HG03378 (cell line): ENCODE measurements around the gene LRRC2.
"Not testable (repeated sequence)": the region's sequence is repeated elsewhere in the genome, so short reads cannot be mapped to it uniquely, and the experiment has no call there.

Experiments
- ATAC-seq: cut with Tn5 transposase; IDR thresholded peaks from one replicate; pipeline ENCODE4 v1.9.1; 2021; ENCODE audit warnings: mild to moderate bottlenecking, moderate library complexity; ENCODE audit not compliant: unreplicated experiment

Gene LRRC2

DNA sequence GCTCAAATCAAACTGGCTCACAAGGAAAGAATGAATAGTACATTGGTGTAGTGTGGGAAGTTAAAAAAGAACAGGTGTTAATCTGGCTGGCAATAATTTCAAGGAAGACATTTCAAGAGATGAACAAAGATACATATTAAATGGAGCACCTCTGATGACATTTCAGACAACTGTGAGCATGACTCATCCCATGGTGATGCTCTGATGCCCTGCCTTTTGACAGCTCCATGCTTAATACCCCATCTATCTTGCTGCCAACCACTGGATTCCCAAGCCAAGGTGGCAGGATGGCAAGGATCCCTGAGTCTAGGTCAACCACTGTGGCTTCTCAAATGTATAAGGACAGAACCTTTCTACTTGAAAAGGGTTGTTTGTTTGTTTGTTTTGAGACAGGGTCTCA is 29.3 kb downstream of the LRRC2 start:
- ATAC-seq = no peak

DNA sequence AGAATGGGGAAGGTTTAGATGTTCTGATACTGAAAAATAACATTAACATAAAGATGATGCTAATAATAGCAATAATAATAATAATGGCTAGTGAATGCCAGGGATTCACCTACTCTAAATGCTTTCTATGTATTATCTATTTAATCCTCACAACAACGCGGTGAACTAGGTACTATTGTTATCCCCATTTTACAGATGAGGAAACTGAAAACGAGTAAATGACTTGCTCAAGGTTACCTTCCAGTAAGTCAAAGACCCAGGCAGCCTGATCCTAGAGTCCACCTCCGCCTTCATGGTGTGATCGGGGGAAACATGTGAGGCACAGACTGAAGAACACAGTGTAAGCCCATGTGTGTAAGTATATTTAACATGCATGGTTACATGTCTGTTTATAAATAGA is 30.4 kb downstream of the LRRC2 start:
- ATAC-seq = no peak

DNA sequence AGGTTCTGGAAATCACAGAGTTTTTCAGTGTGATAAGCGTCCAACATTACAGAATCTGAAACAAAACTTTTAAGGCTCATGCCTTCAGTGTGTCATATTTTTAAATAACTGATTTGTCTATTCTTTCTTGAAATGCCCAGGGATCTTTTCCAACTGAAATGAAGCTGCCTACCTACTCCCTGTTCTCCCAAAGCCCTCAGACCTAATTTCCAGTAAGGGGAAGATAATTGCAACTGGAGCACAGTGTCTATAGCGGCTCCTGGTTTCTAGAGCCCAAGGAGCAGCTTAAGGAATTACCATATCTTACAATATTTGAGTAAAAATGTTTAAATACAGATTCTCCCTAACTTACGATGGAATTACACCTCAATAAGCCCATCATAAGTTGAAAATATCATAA is 33.0 kb downstream of the LRRC2 start:
- no peak for ATAC-seq

DNA sequence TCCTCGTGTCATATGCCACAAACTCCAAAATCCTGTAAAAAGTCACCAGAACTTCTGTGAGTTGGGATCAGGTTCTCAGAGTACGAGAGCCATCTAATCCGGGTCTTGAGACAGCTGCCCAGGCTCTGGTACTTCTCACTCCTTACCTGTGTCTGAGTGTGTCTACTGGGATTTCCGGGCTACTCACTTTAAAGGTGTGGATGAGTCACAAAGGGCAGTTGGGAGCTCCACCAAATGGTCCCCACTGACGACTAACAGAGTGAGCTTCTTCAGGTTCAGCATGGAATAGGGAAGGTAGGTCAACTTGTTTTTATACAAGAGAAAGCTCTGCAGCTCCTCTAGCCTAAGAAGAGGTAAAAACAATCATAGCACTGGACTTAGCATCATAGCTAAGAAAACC is 38.9 kb downstream of the LRRC2 start:
- no peak for ATAC-seq

DNA sequence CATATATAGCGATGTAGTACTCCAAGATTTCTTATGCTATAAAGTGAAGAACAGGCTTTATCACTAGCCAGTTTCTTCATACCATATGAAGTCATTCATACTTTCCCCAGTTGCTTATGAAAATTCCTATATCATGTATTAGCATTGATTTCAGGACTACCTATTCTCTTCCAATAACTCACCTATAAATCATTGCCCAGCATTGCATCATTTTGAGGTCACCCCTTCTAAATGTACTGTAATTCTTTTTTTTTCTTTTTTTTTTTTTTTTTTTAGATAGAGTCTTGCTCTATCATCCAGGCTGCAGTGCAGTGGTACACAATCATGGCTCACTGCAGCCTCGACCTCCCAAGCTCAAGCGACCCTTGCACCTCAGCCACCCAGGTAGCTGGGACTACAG is 41.3 kb downstream of the LRRC2 start:
- ATAC-seq = no peak

DNA sequence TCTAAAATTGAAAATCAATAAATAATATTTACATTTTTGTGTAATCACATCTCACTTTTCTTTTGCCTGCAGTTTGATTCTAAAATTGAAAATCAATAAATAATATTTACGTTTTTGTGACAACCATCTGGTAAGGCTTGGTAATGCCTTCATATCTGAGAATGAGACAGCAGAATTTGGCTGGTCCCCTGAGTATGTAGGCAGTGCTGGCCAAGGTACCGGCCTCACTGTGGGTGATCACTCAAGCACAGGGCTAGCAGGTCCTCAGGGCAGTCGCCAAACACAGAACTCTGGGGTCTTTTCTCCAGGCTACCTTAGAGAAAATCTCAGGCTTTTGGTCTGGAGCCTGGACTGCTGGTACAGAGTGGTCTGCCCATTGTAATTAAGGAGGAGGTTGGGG is 42.1 kb downstream of the LRRC2 start:
- ATAC-seq = no peak

DNA sequence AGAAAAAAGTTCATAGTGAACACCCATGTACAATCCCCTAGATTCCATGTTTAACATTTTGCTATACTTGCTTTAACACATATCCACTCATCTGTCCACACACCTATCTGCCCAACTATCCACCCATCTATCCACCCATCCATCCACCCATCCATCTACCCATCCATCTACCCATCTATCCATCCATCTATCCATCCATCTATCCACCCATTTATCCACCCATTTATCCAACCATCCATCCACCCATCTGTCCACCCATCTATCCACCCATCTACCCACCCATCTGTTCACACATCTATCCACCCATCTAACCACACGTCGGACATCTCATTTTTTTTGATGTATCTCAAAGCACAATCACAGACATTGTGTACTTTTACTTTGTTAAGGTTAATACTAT is 42.5 kb downstream of the LRRC2 start:
- no peak for ATAC-seq

DNA sequence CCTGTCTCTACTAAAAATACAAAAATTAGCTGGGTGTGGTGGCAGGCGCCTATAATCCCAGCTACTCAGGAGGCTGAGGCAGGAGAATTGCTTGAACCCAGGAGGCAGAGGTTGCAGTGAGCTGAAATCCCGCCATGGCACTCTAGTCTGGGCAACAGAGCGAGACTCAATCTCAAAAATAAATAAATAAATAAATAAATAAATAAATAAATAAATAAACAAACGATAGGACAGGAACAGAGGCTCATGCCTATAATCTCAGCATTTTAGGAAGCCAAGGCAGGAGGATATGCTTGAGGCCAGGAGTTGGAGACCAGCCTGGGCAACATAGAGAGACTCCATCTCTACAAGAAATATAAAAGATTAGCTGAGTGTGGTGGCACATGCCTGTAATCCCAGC is 43.9 kb downstream of the LRRC2 start:
- ATAC-seq = not testable (repeated sequence)

DNA sequence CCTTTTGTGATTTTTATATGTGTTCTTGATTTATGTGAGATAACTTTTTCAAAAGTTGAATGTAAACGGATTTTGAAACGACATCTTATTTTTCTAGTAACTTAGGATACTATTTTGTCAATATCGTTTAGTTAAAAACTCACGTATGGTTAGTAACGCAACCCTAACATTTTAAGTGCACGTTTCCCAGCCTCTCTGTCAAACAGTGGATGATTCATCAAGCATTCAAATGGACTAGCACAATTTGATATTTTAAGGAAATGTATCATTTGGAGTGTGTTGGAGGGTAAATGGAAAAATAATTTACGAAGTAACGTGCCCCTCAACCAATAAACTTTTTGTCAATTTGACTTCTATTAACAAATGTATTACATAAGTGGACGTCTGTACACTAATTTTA is 45.0 kb downstream of the LRRC2 start:
- no peak for ATAC-seq

DNA sequence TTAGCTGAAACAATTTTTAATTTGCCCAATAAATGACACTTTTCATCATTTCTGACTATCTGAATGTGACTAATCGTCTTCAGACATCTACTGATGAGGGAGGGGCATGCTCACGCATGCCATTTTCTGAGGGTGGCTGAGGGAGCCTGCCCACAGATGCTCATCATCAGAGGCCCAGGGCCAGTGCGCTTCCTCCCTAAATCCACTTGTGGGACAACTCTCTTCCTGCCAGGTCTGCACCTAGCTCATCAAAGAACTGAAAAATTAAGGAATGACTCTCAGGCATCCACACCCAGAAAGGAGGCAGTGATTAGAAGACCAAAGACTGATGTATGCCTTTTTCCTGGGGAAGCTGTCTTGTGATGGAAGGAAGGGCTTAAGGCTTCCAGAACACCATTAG is 45.6 kb downstream of the LRRC2 start:
- ATAC-seq = no peak

DNA sequence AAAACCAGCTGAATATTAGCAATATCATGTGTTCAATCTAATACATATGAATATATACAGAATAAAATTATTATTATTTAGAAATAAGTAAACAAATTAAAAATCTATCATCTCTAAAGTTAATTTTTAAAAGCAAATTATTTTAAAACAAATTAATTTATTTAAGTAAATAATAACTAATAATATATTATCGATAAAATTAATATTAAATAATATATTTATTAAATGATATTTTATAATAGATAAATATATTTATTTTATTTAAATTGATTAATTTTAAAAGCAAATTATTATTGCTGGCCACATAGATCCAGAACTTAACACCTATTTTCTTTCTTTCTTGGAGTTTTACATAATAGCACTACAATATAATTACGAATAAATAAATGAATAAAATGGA is 46.1 kb downstream of the LRRC2 start:
- no peak for ATAC-seq

DNA sequence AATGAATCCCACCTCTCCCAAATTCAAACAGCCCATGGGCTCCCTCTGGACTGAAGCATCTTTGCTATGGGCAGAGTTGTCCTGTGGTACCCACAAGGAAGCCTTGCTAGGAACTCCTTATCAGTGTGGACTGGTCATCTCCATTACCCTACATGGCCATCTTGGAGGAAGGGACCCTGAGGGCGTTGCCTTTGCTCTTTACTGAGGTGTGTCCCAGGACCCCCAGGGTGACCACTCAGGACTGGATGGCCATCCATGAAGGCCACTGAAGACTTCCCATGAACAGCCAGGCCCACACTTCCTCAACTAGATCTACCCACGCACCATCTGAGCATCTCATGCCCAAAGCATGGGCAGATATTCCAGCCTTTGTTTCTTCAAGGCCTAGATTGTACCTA is 48.3 kb downstream of the LRRC2 start:
- no peak for ATAC-seq

DNA sequence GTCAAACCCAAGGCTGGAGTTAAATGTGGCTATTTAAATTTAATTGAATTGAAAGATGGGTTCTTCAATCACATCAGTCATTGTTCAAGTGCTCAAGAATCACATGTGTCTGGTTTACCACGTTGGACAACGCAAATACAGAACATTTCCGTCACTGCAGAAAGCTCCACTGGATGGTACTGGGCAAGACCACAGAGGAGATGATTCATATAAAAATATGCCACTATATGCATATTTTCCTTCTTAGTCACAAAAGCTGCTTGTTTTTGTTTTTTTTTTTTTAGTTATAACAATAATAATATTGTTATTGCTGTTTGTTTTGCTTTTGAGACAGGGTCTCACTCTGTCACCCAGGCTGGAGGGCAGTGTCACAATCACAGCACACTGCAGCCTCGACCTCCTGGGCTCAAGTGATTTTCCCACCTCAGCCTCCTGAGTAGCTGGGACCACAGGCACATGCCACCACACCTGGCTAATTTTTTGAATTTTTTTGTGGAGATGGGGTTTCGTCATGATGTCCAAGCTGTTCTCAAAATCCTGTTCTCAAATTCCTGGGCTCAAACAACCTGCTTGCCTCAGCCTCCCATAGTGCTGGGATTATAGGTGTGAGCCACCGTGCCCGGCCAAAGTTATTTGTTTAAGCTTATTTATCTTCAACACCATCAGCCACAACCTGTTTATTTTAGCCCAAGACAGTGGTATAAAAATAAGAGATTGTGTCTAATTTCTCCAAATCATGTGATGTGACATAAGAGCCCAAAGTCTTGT is 48.9 kb downstream of the LRRC2 start:
- no peak for ATAC-seq

DNA sequence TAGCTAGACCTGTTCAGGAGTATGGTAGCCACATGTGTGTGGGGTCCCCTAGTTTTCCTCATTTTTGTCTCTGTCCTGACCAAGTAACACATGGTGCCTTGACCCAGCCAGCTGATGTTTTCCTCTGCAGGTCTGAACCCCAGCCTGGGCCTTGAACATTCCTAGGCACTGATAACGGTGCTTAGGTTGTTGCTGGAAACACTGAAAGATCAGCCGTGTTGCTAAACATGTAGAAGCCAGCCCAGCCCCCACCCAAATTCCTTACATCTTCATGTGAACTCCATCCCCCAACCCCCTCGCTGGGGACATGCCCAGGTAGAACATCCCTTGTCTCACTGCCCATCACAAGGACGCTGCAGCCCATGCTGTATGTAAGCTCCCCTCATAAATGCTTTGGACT is 49.6 kb downstream of the LRRC2 start:
- no peak for ATAC-seq

DNA sequence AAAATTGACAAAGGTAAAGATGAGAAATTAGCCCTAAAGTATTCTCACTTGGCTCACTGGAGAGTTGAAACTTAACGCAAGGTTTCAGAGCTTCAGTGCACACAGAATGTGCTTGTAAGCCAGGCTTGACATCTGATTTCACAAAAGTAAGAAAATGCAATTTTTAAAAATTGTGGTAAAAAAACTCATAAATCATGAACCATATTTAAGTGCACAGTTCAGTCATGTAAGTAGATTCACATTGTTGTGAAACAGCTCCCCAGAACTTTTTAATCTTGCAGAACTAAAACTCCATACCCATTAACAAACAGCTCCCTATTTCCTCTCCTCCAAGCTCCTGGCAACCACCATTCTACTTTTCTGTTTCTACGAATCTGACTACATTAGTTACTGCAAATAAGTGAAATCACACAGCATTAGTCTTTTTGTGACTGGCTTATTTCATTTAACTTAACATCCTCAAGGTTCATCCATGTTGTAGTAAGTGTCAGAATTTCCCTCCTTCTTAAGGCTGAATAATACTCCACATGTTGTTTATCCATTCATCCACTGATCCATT is 53.8 kb downstream of the LRRC2 start:
- no peak for ATAC-seq

DNA sequence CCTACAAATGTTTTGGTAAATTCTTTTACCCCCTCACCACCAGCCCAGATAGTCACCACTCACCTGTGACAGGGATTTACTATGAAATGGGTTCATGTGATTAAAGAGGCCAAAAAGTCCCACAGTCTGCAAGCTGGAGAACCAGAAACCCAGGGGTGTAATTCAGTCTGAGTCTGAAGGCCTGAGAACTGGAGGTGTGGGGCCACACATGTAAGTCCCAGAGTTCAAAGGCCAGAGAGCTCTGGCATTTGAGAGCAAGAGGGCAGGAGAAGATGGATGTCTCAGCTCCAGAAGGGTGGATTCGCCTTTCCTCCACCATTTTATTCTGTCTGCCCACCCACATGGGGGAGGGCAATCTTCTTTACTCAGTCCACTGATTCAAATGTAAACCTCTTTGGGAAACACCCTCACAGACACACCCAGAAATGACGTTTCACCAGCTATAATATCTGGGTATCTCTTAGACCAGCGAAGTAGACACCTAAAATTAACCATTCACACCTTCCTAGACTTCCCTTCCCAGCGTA is 56.4 kb downstream of the LRRC2 start:
- no peak for ATAC-seq

DNA sequence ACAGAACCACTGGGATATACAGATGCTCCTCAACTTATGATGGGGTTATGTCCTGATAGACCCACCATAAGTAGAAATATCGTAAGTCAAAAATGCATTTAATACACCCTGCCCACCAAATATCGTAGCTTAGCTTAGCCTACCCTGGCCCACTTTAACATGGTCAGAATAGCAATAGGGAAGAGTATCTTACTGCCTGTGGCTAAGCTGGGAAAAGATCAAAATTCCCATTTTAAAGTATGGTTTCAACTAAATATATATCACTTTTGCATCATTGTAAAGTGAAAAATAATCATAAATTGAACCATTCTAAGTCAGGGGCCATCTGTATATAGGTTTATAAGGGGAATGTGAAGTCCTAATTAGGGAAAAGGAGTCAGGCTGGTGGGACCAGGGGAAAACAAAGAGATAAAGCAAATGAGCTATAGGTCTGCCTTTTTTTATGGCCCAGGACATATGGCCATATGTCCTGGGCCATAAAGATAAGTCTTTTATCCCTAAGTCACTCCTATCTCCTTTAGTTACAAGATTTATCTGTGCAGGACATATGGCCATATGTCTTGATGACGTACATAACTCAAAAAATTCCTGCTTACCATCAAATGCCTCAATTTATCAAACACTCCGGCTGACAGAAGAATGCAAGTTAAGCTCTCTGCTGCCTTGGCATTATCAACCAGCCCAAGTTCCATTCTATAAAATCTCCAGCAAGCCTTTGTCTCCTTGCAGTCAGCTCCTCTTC is 57.1 kb downstream of the LRRC2 start:
- no peak for ATAC-seq

DNA sequence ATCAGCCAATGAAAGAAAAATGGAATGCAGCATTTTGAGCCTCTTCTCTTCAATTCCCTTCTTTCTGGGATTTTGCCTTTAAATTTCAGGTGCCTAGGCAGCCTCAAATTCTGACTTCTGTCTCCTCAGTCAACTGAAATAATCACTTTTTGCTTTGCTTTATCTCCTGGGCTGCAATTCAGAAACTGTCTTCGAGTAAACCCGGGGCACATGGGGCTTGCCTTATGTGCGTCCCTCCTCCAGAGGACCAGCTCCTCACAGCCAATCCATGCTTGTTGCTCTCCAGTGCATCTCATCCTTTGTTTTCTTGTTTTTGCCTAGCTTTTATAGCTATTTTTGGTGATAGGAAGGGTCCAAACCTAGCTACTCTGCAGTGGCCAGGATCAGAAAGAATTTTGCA is 59.6 kb downstream of the LRRC2 start:
- ATAC-seq = no peak

DNA sequence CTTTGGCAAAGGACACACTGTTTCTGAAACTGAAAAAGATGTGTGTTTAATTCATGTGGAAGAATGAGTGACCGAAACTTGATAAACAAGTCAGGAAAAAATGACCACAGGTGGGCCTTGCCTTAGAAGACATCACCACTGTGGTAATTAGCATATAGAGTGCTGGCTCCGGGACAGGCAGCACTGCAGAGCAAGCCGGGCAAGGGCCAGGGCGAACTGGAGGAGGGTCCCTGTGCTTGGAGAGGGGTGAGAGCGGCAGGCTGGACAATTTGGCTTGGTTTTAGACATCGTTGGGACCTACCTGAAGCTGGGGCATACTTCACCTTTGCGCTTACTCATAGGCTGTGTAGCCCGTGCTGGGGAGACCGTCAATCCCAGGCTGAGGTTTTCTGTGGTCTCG is 60.1 kb downstream of the LRRC2 start:
- ATAC-seq = no peak

DNA sequence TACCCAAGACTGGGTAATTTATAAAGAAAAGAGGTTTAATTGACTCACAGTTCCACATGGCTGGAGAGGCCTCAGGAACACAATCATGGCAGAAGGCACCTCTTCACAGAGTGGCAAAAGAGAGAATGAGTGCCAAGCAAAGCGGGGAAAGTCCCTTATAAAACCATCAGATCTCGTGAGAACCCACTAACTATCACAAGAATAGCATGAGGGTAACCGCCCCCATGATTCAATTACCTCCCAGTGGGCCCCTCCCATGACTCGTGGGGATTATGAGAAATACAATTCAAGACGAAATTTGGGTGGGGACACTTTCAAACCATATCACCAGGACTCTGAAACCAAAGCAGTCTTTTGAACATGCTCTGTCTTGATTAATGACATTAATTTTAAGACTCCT is 61.3 kb downstream of the LRRC2 start:
- no peak for ATAC-seq

DNA sequence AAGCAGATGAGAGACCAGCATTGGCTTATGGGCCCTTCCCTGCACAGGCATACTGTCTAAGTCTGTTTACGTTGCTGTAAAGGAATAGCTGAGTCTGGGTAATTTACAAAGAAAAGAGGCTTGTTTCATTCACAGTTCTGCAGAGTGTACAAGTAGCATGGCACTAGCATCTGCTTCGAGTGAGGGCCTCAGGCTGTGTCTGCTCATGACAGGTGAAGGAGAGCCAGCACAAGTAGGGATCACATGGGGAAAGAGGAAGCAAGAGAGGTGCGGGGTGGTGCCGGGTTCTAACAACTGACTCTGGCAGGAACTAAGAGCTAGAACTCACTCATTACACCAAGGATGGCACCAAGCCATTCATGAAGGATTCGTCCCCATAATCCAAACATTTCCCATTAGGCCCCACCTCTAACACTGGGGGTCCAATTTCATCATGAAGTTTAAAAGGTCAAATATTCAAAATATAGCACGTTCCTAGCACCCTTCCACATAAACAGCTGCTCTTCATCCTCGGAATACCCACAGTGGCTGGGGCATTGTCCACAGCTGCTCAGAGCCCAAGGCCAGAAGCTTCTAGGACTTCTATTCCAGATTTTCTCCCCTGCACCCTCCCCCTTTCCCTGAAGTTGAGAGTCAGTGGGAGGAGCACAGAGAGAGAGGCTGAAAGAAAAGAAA is 62.8 kb downstream of the LRRC2 start:
- ATAC-seq = no peak

DNA sequence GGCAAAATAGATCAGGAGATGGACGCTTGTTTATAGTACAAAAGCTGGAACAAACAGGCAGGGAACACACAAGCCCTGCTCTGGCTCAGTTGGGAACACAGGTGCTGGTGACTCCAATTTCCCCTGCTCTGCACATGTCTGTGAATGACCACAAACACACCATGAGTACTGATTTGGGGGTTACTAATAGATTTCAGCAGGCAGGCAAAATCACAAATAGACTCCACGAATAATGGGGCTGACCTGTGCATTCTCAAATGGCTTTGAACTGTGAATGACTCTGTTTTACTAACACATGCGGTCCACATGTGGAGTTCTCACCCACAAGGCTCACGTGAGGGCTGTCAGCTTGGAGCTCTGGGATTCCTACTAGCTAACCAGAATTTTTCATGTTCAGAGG is 64.4 kb downstream of the LRRC2 start:
- no peak for ATAC-seq
